H1 (cell line): ENCODE measurements around the gene GPBP1L1. TPM values are rescaled to one million over a fixed set of nuclear protein-coding genes. Genes with fewer than 3 reads are reported as not detected.
A peak's percentile ranks its signal among the peaks of the same experiment; 100 is the strongest.

Experiments used
- CTCF ChIA-PET: fragments of 300-600 bp; sonication (Branson Sonifier 250); formaldehyde crosslinking; loops from one replicate; lab custom pipeline; 2021; ENCODE audit not compliant: partially characterized antibody; lab: Charles Lee
- POLR2A ChIA-PET: fragments of 300-600 bp; sonication (Branson Sonifier 250); formaldehyde crosslinking; loops from one replicate; lab custom pipeline; 2021; ENCODE audit warnings: inconsistent platforms; ENCODE audit not compliant: partially characterized antibody; lab: Charles Lee
- DNase-seq, 2 experiments: peaks; one replicate each; pipeline versions ENCODE4 v3.0.0 to v3.0.0-alpha.2; 2010 to 2022; ENCODE audit warnings: low spot score in 2 of 2, low read depth in 1 of 2, mixed read lengths in 1 of 2
- FAIRE-seq: peaks from 2 replicates; lab custom pipeline; 2011; peaks lifted over from hg19 to GRCh38; lab: Jason Lieb, UNC
- H2AFZ ChIP-seq: 2 replicates; pipeline ENCODE4 v1.8.1; 2012; ENCODE audit warnings: low read length, inconsistent platforms
- H2AK5ac ChIP-seq: 2 replicates; pipeline ENCODE4 v1.6.1; 2013; ENCODE audit warnings: low read depth, low read length
- H2BK120ac ChIP-seq: replicated peaks from 2 replicates; pipeline ENCODE3; 2013; ENCODE audit warnings: low read depth, low read length, inconsistent platforms
- H2BK12ac ChIP-seq: 2 replicates; pipeline ENCODE4 v1.6.1; 2013; ENCODE audit warnings: low read depth, low read length
- H2BK15ac ChIP-seq: 2 replicates; pipeline ENCODE4 v1.6.1; 2013; ENCODE audit warnings: low read length
- H2BK20ac ChIP-seq: 2 replicates; pipeline ENCODE4 v1.6.1; 2013; ENCODE audit warnings: low read length
- H2BK5ac ChIP-seq: 2 replicates; pipeline ENCODE4 v1.6.1; 2013; ENCODE audit warnings: low read depth, low read length
- H3K14ac ChIP-seq: 2 replicates; pipeline ENCODE4 v1.6.1; 2013; ENCODE audit warnings: inconsistent platforms; ENCODE audit not compliant: insufficient read length
- H3K18ac ChIP-seq: 2 replicates; pipeline ENCODE4 v1.6.1; 2013; ENCODE audit warnings: low read length; ENCODE audit errors: extremely low read depth
- H3K23ac ChIP-seq: 2 replicates; pipeline ENCODE4 v1.6.1; 2013; ENCODE audit warnings: inconsistent platforms; ENCODE audit not compliant: insufficient read length
- H3K23me2 ChIP-seq: 2 replicates; pipeline ENCODE4 v1.6.1; 2013; ENCODE audit warnings: low read depth, low read length
- H3K27ac ChIP-seq: 2 replicates; pipeline ENCODE4 v1.6.1; 2011; ENCODE audit warnings: low read depth, low read length, inconsistent platforms
- H3K27me3 ChIP-seq, 4 experiments: replicated peaks in 1 of 4; 1 replicate in 1 of 4; 2 replicates in 3 of 4; pipeline versions ENCODE4 v1.6.1 to v1.8.1; 2011 to 2013; ENCODE audit warnings: low read length in 3 of 4, mild to moderate bottlenecking in 3 of 4, inconsistent platforms in 2 of 4, mixed read lengths in 2 of 4, moderate library complexity in 1 of 4; ENCODE audit not compliant: control insufficient read depth in 3 of 4, insufficient read depth in 3 of 4; ENCODE audit errors: extremely low read depth in 1 of 4
- H3K36me3 ChIP-seq, 4 experiments: 2 replicates each; pipeline versions ENCODE4 v1.6.1 to v1.8.1; 2011 to 2013; ENCODE audit warnings: mild to moderate bottlenecking in 4 of 4, low read length in 3 of 4, moderate library complexity in 2 of 4, control low read depth in 1 of 4, inconsistent platforms in 1 of 4; ENCODE audit not compliant: insufficient read depth in 4 of 4, control insufficient read depth in 2 of 4
- H3K4ac ChIP-seq: replicated peaks from 2 replicates; pipeline ENCODE3; 2013; ENCODE audit warnings: low read length, low read depth, mixed read lengths, inconsistent platforms; ENCODE audit not compliant: insufficient read length
- H3K4me1 ChIP-seq, 4 experiments: replicated peaks in 1 of 4; 1 replicate in 1 of 4; 2 replicates in 3 of 4; pipeline versions ENCODE4 v1.6.1 to v1.8.1; 2011 to 2013; ENCODE audit warnings: low read length in 3 of 4, inconsistent platforms in 2 of 4, mixed read lengths in 1 of 4; ENCODE audit not compliant: insufficient read depth in 4 of 4, control insufficient read depth in 3 of 4
- H3K4me2 ChIP-seq, 2 experiments: 2 replicates each; pipeline versions ENCODE4 v1.6.1 to v1.8.1; 2011 to 2013; ENCODE audit warnings: low read depth in 2 of 2, low read length in 2 of 2, control low read depth in 1 of 2, inconsistent platforms in 1 of 2, mild to moderate bottlenecking in 1 of 2; ENCODE audit not compliant: insufficient read depth in 1 of 2
- H3K4me3 ChIP-seq, 4 experiments: fragments of 200-600, 300-600 bp in 1 of 4; sonication (generic), shearing (Covaris generic), sonication (Bioruptor Twin) in 1 of 4; 2 replicates each; pipeline versions ENCODE4 v1.5.1 to v1.8.1; 2011 to 2016; ENCODE audit warnings: low read length in 4 of 4, low read depth in 3 of 4, control low read depth in 2 of 4, inconsistent platforms in 2 of 4, mild to moderate bottlenecking in 2 of 4, mixed read lengths in 1 of 4, moderate library complexity in 1 of 4; ENCODE audit not compliant: insufficient read depth in 2 of 4; ENCODE audit errors: extremely low read depth in 1 of 4
- H3K56ac ChIP-seq: replicated peaks from 2 replicates; pipeline ENCODE3; 2013; ENCODE audit warnings: low read depth, mild to moderate bottlenecking, mixed read lengths, low read length, inconsistent platforms; ENCODE audit not compliant: insufficient read length
- H3K79me1 ChIP-seq: 2 replicates; pipeline ENCODE4 v1.6.1; 2013; ENCODE audit warnings: low read depth, low read length, control low read depth
- H3K79me2 ChIP-seq, 2 experiments: 2 replicates each; pipeline versions ENCODE4 v1.6.1 to v1.8.1; 2012 to 2013; ENCODE audit warnings: low read length in 2 of 2, mild to moderate bottlenecking in 2 of 2, inconsistent platforms in 1 of 2; ENCODE audit not compliant: insufficient read depth in 2 of 2, control insufficient read depth in 1 of 2
- H3K9ac ChIP-seq, 4 experiments: replicated peaks in 1 of 4; 1 replicate in 1 of 4; 2 replicates in 3 of 4; pipeline versions ENCODE4 v1.6.1 to v1.8.1; 2011 to 2013; ENCODE audit warnings: low read depth in 3 of 4, low read length in 3 of 4, control low read depth in 2 of 4, mild to moderate bottlenecking in 2 of 4, moderate library complexity in 2 of 4, inconsistent platforms in 1 of 4; ENCODE audit errors: extremely low read depth in 1 of 4
- H3K9me3 ChIP-seq, 2 experiments: 2 replicates each; pipeline versions ENCODE4 v1.6.1 to v1.8.1; 2012 to 2013; ENCODE audit warnings: mild to moderate bottlenecking in 2 of 2, moderate library complexity in 2 of 2, control low read depth in 1 of 2, inconsistent platforms in 1 of 2, low read depth in 1 of 2, low read length in 1 of 2, mixed read lengths in 1 of 2; ENCODE audit not compliant: insufficient read depth in 2 of 2
- H4K20me1 ChIP-seq, 2 experiments: replicated peaks in 1 of 2; 2 replicates each; pipeline versions ENCODE3 to v1.8.1; 2011 to 2013; ENCODE audit warnings: inconsistent platforms in 2 of 2, low read length in 2 of 2, mild to moderate bottlenecking in 1 of 2; ENCODE audit not compliant: insufficient read depth in 2 of 2, control insufficient read depth in 1 of 2
- H4K5ac ChIP-seq: 2 replicates; pipeline ENCODE4 v1.6.1; 2013; ENCODE audit warnings: low read length, low read depth, mixed read lengths, inconsistent platforms; ENCODE audit not compliant: insufficient read length
- H4K8ac ChIP-seq: 2 replicates; pipeline ENCODE4 v1.8.0; 2013; ENCODE audit warnings: mild to moderate bottlenecking, moderate library complexity, low read length, inconsistent platforms; ENCODE audit not compliant: insufficient read depth; ENCODE audit errors: extremely low read depth
- H4K91ac ChIP-seq: replicated peaks from 2 replicates; pipeline ENCODE3; 2013; ENCODE audit warnings: low read length, mixed read lengths, inconsistent platforms; ENCODE audit not compliant: insufficient read length
- EGR1 ChIP-seq: IDR thresholded peaks from 2 replicates; pipeline ENCODE4 v1.6.1; 2011; ENCODE audit warnings: low read depth, low read length, borderline replicate concordance
- SIN3A ChIP-seq, 2 experiments: IDR thresholded peaks in 1 of 2; conservative IDR thresholded peaks in 1 of 2; 2 replicates each; pipeline ENCODE4 v1.6.1; 2011 to 2012; ENCODE audit warnings: low read length in 2 of 2, improper control_type of control experiment in 1 of 2, low read depth in 1 of 2, mild to moderate bottlenecking in 1 of 2
- TBP ChIP-seq: IDR thresholded peaks from 2 replicates; pipeline ENCODE4 v1.6.1; 2011; ENCODE audit warnings: low read depth, low read length, improper control_type of control experiment
- WGBS, 2 experiments: shearing (Covaris generic) in 1 of 2; methylation state at CpG; one replicate each; pipeline versions ENCODE4 v1.1.6 to v1.1.7; 2013 to 2015; ENCODE audit warnings: low lambda C conversion rate in 2 of 2, mixed read lengths in 2 of 2, inconsistent platforms in 1 of 2, low coverage in 1 of 2, missing lambda C conversion rate in 1 of 2; ENCODE audit not compliant: insufficient replicate concordance in 2 of 2, insufficient coverage in 1 of 2, insufficient read length in 1 of 2; ENCODE audit errors: extremely low coverage in 1 of 2, missing lambda C conversion rate in 1 of 2; 5-methylcytosine and 5-hydroxymethylcytosine counted together
- long read RNA-seq, 2 experiments: library from RNA in 1 of 2; library from capped mRNA in 1 of 2; stranded (forward); transcript quantifications; one replicate each; pipeline ENCODE4 v2.0.0, GENCODE V29; 2021; ENCODE audit warnings: inconsistent platforms in 1 of 2
- polyA minus RNA-seq, 3 experiments: library from RNA; depleted of rRNA, polyadenylated mRNA; stranded (reverse); fragments of >200 nt; gene quantifications; 1 replicate in 2 of 3; 2 replicates in 1 of 3; pipeline ENCODE4 v1.2.3, GENCODE V29; 2011
- polyA plus RNA-seq, 7 experiments: library from polyadenylated mRNA; depleted of rRNA in 3 of 7; stranded (reverse) in 5 of 7; unstranded in 2 of 7; fragments of >200 nt in 5 of 7; fragments of 200-250 nt in 2 of 7; gene quantifications; 1 replicate in 5 of 7; 2 replicates in 1 of 7; 4 replicates in 1 of 7; pipeline versions ENCODE4 v1.2.1 to v1.2.3, GENCODE V29; 2011 to 2013; ENCODE audit warnings: missing spikeins in 2 of 7, mixed read lengths in 2 of 7
- total RNA-seq: library from RNA; stranded (reverse); fragmentation: NEBNext Ultra II Directional; extraction: Animal tissue kit (Norgen Biotek cat#: 25700); gene quantifications from 2 replicates; pipeline ENCODE4 v1.2.1, GENCODE V29; 2021
- TF ChIP-seq, protein P1 (sequence below): IDR thresholded peaks from 2 replicates; pipeline ENCODE4 v1.6.1; 2012; ENCODE audit warnings: inconsistent platforms

Gene GPBP1L1, protein sequence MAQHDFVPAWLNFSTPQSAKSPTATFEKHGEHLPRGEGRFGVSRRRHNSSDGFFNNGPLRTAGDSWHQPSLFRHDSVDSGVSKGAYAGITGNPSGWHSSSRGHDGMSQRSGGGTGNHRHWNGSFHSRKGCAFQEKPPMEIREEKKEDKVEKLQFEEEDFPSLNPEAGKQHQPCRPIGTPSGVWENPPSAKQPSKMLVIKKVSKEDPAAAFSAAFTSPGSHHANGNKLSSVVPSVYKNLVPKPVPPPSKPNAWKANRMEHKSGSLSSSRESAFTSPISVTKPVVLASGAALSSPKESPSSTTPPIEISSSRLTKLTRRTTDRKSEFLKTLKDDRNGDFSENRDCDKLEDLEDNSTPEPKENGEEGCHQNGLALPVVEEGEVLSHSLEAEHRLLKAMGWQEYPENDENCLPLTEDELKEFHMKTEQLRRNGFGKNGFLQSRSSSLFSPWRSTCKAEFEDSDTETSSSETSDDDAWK
- total RNA-seq (119 and 126 TPM in 2 replicates), polyA plus RNA-seq (2011; rRNA removed) (46.6 and 70.1 TPM in 2 replicates), polyA minus RNA-seq (2011; rRNA and poly(A)+ RNA removed) (113 and 115 TPM in 2 replicates)
- 60.3 TPM for polyA plus RNA-seq (2011; cell fraction: cytosol; rRNA removed)
- polyA plus RNA-seq (2011; cell fraction: nucleus; rRNA removed) = 55.3 TPM
- 63.5 to 72.5 TPM (median 67.4 TPM) in 4 replicates for polyA plus RNA-seq (2012, experiment 1 of 2)
- polyA plus RNA-seq (2012, experiment 2 of 2) = 13.0 TPM
- 65.3 TPM for polyA plus RNA-seq (2013, experiment 1 of 2)
- 63.8 TPM for polyA plus RNA-seq (2013, experiment 2 of 2)
- polyA minus RNA-seq (2011; cell fraction: cytosol; rRNA and poly(A)+ RNA removed) = 76.2 TPM
- 173 TPM for polyA minus RNA-seq (2011; cell fraction: nucleus; rRNA and poly(A)+ RNA removed)
- long read RNA-seq, experiment 1, transcript GPBP1L1-209 (3 exons, 560 nt) = major isoform, 7 of 52 reads
- long read RNA-seq, experiment 1, transcript GPBP1L1-201 (12 exons, 3,599 nt) = minor isoform, 6 of 52 reads
- long read RNA-seq, experiment 1, partial matches to known transcripts = 13 of 52 reads
- long read RNA-seq, experiment 1, other reads (novel, unspliced or antisense) = 17 of 52 reads
- long read RNA-seq, experiment 2, partial matches to known transcripts = 1 of 14 reads
- long read RNA-seq, experiment 2, other reads (novel, unspliced or antisense) = 6 of 14 reads

DNA sequence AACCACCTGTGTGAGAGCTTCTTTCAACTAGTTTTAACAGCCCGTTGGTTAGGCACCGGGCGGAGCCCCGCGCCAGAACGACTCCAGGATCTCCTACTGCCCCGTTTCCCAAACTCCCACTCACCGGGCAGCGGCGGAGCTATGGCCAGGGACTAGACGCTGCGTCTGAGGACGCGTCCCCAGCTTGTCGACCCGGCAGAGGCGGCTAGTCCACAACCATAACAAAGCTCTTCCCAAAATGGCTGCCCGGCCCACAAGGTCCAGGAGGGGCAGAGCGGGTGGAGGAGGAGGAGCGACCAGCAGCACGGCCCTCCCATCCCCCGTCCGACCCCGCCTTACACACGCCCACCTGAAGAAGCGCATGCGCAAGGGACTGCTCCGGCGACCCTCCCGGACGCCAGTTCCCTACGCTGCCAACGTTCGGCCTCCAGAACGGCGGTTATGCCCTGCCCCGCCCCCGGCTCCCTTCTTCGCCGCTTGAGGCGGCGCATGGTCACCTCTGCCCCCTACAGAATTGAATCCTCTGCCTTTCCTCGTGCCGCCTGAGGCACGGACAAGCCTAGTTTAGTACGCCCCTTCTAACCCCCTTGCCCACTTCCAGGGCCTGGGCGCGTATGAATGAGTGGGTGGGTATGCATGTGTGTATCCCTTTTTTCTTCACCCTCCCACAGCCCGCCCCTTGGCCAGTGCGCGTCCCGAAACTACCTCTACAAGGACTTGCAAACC, at the start of gene GPBP1L1:
GPBP1L1 (minus strand) TSS at position 246 of the 726 bp plus-strand sequence. CDS start 27,446 bp downstream, outside the sequence.
- H4K5ac ChIP-seq = peak within 1 kb of the TSS; percentile 89
- no peaks in the 10 kb centered on the region for H3K79me1 ChIP-seq
- H3K9ac ChIP-seq = peak within 1 kb of the TSS; percentile 91 to 99 (median 98)
- H2AFZ ChIP-seq = peak within 1 kb of the TSS; percentile 58; the same call in 1 of the 2 replicates
- peaks cover 18 to 84% of the 10 kb centered on the region in 2 experiments for H3K79me2 ChIP-seq
- peak within 1 kb of the TSS; percentile 94 for H4K91ac ChIP-seq
- peak within 1 kb of the TSS; percentile 93 for H3K27ac ChIP-seq
- peak within 1 kb of the TSS; percentile 99 for H2BK5ac ChIP-seq
- peaks cover 7% of the 10 kb centered on the region for H3K23me2 ChIP-seq
- peaks cover 0 to 5% (median under 1%) of the 10 kb centered on the region in 4 experiments; a peak in 5 of 7 replicates for H3K4me1 ChIP-seq
- peaks cover 2 to 5% of the 10 kb centered on the region in 2 experiments for H4K20me1 ChIP-seq
- H3K23ac ChIP-seq = no peak within 1 kb of the TSS
- peak within 1 kb of the TSS; percentile 100 for H3K18ac ChIP-seq
- peak within 1 kb of the TSS; percentile 38 for H2BK120ac ChIP-seq
- peak within 1 kb of the TSS; percentile 82 for H3K4ac ChIP-seq
- DNase-seq (peak; percentile 93 to 98), FAIRE-seq (no peak)
- H2AK5ac ChIP-seq = peak within 1 kb of the TSS; percentile 70; the same call in 1 of the 2 replicates
- peak within 1 kb of the TSS; percentile 89; the same call in 1 of the 2 replicates for H2BK12ac ChIP-seq
- peak within 1 kb of the TSS; percentile 87 to 97 for H3K4me2 ChIP-seq
- POLR2A ChIA-PET = interaction anchor here (0.6 to 2.6 kb wide), 35 partner anchors 8 to 559 kb away, joined by 3 to 20 read pairs (median 4); partner anchors contain the start of genes CCDC163, CCDC17, MMACHC and NASP
- no peaks in the 10 kb centered on the region for H3K9me3 ChIP-seq
- H2BK15ac ChIP-seq = peak within 1 kb of the TSS; percentile 61; the same call in 1 of the 2 replicates
- H3K27me3 ChIP-seq = no peaks in the 10 kb centered on the region
- H3K56ac ChIP-seq = peak within 1 kb of the TSS; percentile 88
- peak within 1 kb of the TSS; percentile 99; the same call in 1 of the 2 replicates for H4K8ac ChIP-seq
- 1% methylated on average over 44 of the region's 52 CpGs; no CpG with 5 or more reads in 1 of the 2 experiments for WGBS, 2 experiments
- H3K36me3 ChIP-seq = peaks cover 0 to 9% (median 0%) of the 10 kb centered on the region in 4 experiments; a peak in 2 of 8 replicates
- no peak within 1 kb of the TSS for H2BK20ac ChIP-seq
- CTCF ChIA-PET = interaction anchor here (1.0 kb wide), 1 partner anchor 10 kb away, joined by 3 read pairs; no protein-coding TSS in a partner anchor
- H3K4me3 ChIP-seq = peak within 1 kb of the TSS; percentile 96 to 99 (median 98)
- H3K14ac ChIP-seq = no peak within 1 kb of the TSS
- 0 out of 4 replicates have a peak, but pooled peaks have one; percentile 4 to 35 for TF ChIP-seq SIN3A (conservative IDR thresholded peaks at IDR 0.05 in 1 of 2, IDR thresholded peaks at IDR 0.05 in 1 of 2; ENCODE audit: low read depth in 1 of 2, low read length in 2 of 2)
- TF ChIP-seq TBP = peak; percentile 77
- TF ChIP-seq EGR1 = no peak
- TF ChIP-seq, protein P1, sequence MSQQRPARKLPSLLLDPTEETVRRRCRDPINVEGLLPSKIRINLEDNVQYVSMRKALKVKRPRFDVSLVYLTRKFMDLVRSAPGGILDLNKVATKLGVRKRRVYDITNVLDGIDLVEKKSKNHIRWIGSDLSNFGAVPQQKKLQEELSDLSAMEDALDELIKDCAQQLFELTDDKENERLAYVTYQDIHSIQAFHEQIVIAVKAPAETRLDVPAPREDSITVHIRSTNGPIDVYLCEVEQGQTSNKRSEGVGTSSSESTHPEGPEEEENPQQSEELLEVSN = no peak
